ENCODE results near the gene IL1RAPL1. TPM values are rescaled to one million over a fixed set of nuclear protein-coding genes. Genes with fewer than 3 reads are reported as not detected.

IL1RAPL1 gene
- total and polyA plus RNA-seq, 2 donors (not counting 3 experiments of a cell fraction or from before 2014, with no cell fraction given) = 0.79 to 1.3 TPM

- Histone ChIP-seq H3K36me3 (ENCODE audit: control insufficient read depth in 2 of 2, extremely low read depth in 1 of 2, insufficient read depth in 2 of 2, low read length in 2 of 2) (no peaks in the 10 kb centered on the region), H2AFZ (ENCODE audit: low read depth, low read length) (no peak overlapping the region), H4K20me1 (replicated peaks; ENCODE audit: control insufficient read depth, extremely low read depth, insufficient read depth, low read length) (no peaks in the 10 kb centered on the region), H3K79me2 (ENCODE audit: control insufficient read depth, insufficient read depth, low read length) (no peaks in the 10 kb centered on the region), H3K4me1 (ENCODE audit: control insufficient read depth, extremely low read depth, insufficient read depth, low read length) (peaks cover 2% of the 10 kb centered on the region), H3K9me3 (replicated peaks; ENCODE audit: control insufficient read depth, insufficient read depth, low read length) (no peaks in the 10 kb centered on the region), H3K27me3 (ENCODE audit: control insufficient read depth in 2 of 2, insufficient read depth in 2 of 2, low read length in 2 of 2) (no peaks in the 10 kb centered on the region), H3K4me3 (replicated peaks in 1 of 3; ENCODE audit: insufficient read depth in 1 of 3, low read depth in 1 of 3, low read length in 3 of 3) (no peak overlapping the region), H3K9me1 (replicated peaks; ENCODE audit: control insufficient read depth, extremely low read depth, insufficient read depth, low read length) (no peaks in the 10 kb centered on the region), H3K9ac (replicated peaks; ENCODE audit: extremely low read depth, insufficient read depth, low read length) (no peak overlapping the region), H3K27ac (ENCODE audit: insufficient read depth, low read depth, low read length) (no peak overlapping the region), H3K4me2 (ENCODE audit: insufficient read depth, low read length) (no peak overlapping the region)
- peak; percentile 74 for DNase-seq (ENCODE audit: low read depth, low spot score)
- no TSS peak for BruUV-seq (replicated peaks)
- dilution Hi-C loops (cut with MboI; ENCODE audit: extremely low pct_ligation_motif_present, low sequenced_read_pairs) = no loop called here
- ChIA-PET POLR2A (no interaction called here), CTCF (interaction anchor here (0.6 kb wide), 1 partner anchor 79 kb away, joined by 3 read pairs; no protein-coding TSS in a partner anchor)
- intact Hi-C loops (cut with micrococcal nuclease) = no loop called here
- TF ChIP-seq CTCF (IDR thresholded peaks at IDR 0.05; ENCODE audit: extremely low read depth in 1 of 2, insufficient read depth in 1 of 2, low read depth in 1 of 2, low read length in 2 of 2) = no peak
- FAIRE-seq = no peak
Measured at GRCh38 chrX:29824176-29824906, 1237.1 kb downstream of the IL1RAPL1 start.

- DNase-seq (ENCODE audit: low read depth, low spot score) = no peak
- no peaks in the 10 kb centered on the region for H3K9me1 ChIP-seq (replicated peaks; ENCODE audit: control insufficient read depth, extremely low read depth, insufficient read depth, low read length)
- H3K4me3 ChIP-seq (replicated peaks in 1 of 3; ENCODE audit: insufficient read depth in 1 of 3, low read depth in 1 of 3, low read length in 3 of 3) = no peak overlapping the region
- H3K9me3 ChIP-seq (replicated peaks; ENCODE audit: control insufficient read depth, insufficient read depth, low read length) = no peaks in the 10 kb centered on the region
- H3K4me2 ChIP-seq (ENCODE audit: insufficient read depth, low read length) = no peak overlapping the region
- no peak for TF ChIP-seq MAX (IDR thresholded peaks at IDR 0.05; ENCODE audit: insufficient read depth, insufficient read length)
- TF ChIP-seq GATA2 (IDR thresholded peaks at IDR 0.05; ENCODE audit: insufficient read depth, insufficient read length, low read depth, low read length) = no peak
- TF ChIP-seq JUN (IDR thresholded peaks at IDR 0.05; ENCODE audit: borderline replicate concordance, insufficient read depth, insufficient read length, low read depth) = no peak
- no peak for TF ChIP-seq FOS (IDR thresholded peaks at IDR 0.05; ENCODE audit: borderline replicate concordance, insufficient read depth, low read length)
- no peak for TF ChIP-seq MYC (IDR thresholded peaks at IDR 0.05; ENCODE audit: low read depth, low read length)
- no peak for TF ChIP-seq EZH2 (IDR thresholded peaks at IDR 0.05; ENCODE audit: borderline replicate concordance, low read depth, low read length, severe bottlenecking)
- TF ChIP-seq POLR2AphosphoS5 (IDR thresholded peaks at IDR 0.05; ENCODE audit: insufficient read depth, low read depth, low read length) = no peak
- TF ChIP-seq POLR2A (IDR thresholded peaks at IDR 0.05; ENCODE audit: low read depth, low read length) = no peak
- TF ChIP-seq CTCF (IDR thresholded peaks at IDR 0.05; ENCODE audit: extremely low read depth in 1 of 2, insufficient read depth in 1 of 2, low read depth in 1 of 2, low read length in 2 of 2) = no peak
- ChIA-PET CTCF (no interaction called here), POLR2A (no interaction called here)
- H3K27me3 ChIP-seq (ENCODE audit: control insufficient read depth in 2 of 2, insufficient read depth in 2 of 2, low read length in 2 of 2) = no peaks in the 10 kb centered on the region
- H3K36me3 ChIP-seq (ENCODE audit: control insufficient read depth in 2 of 2, extremely low read depth in 1 of 2, insufficient read depth in 2 of 2, low read length in 2 of 2) = no peaks in the 10 kb centered on the region
- no peak for FAIRE-seq
- no peak overlapping the region for H3K9ac ChIP-seq (replicated peaks; ENCODE audit: extremely low read depth, insufficient read depth, low read length)
- no peaks in the 10 kb centered on the region for H4K20me1 ChIP-seq (replicated peaks; ENCODE audit: control insufficient read depth, extremely low read depth, insufficient read depth, low read length)
- BruUV-seq (replicated peaks) = no TSS peak
- H3K27ac ChIP-seq (ENCODE audit: insufficient read depth, low read depth, low read length) = no peak overlapping the region
- dilution Hi-C loops (cut with MboI; ENCODE audit: extremely low pct_ligation_motif_present, low sequenced_read_pairs) = no loop called here
- no peaks in the 10 kb centered on the region for H3K79me2 ChIP-seq (ENCODE audit: control insufficient read depth, insufficient read depth, low read length)
- intact Hi-C loops (cut with micrococcal nuclease) = no loop called here
- H2AFZ ChIP-seq (ENCODE audit: low read depth, low read length) = no peak overlapping the region
- H3K4me1 ChIP-seq (ENCODE audit: control insufficient read depth, extremely low read depth, insufficient read depth, low read length) = peaks cover 2% of the 10 kb centered on the region
Measured at GRCh38 chrX:29826742-29827141, 1239.5 kb downstream of the IL1RAPL1 start.

Measured in endothelial cell of umbilical vein (primary cell).